ENCODE data around the gene OR52E1.

Gene OR52E1

DNA sequence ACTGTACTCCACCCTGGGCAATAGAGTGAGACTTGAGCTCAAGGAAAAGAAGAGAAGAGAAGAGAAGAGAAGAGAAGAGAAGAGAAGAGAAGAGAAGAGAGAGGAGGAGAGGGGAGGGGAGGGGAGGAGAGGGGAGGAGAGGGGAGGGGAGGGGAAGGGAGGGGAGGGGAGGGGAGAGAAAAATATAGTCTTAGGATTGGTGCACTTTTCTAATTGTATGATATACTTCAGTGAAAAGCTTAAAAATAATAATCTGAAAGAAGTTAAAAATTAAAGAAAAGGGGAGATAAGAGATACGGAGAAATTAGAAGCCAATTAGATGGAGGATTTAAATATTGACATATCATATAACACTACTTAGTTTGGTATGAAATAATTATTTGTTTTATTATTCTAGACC, 49.5 kb downstream of the OR52E1 start:
- DNase-seq: no peak
